ENCODE results near the gene SEC22A.
"Not testable (repeated sequence)": the region's sequence is repeated elsewhere in the genome, so short reads cannot be mapped to it uniquely, and the experiment has no call there.

SEC22A gene

GRCh38 chr3:123186695-123187094, 15.0 kb upstream of the SEC22A start:
- no peak for DNase-seq

GRCh38 chr3:123188058-123188457, 13.7 kb upstream of the SEC22A start:
- no peak for DNase-seq

GRCh38 chr3:123193448-123194101, 8.2 kb upstream of the SEC22A start:
- no peak for DNase-seq

- DNase-seq: no peak
Observed at GRCh38 chr3:123194552-123194951, 7.2 kb upstream of the SEC22A start.

GRCh38 chr3:123198372-123198771, 3.4 kb upstream of the SEC22A start:
- DNase-seq: no peak

GRCh38 chr3:123201223-123201556, 553 bp upstream of the SEC22A start:
- DNase-seq: no peak

GRCh38 chr3:123202451-123202850, 708 bp downstream of the SEC22A start:
- no peak for DNase-seq

- no peak for DNase-seq
Observed at GRCh38 chr3:123218990-123219389, 17.2 kb downstream of the SEC22A start.

GRCh38 chr3:123221369-123221768, 19.6 kb downstream of the SEC22A start:
- not testable (repeated sequence) for DNase-seq

GRCh38 chr3:123225016-123225415, 23.3 kb downstream of the SEC22A start:
- DNase-seq: no peak

- DNase-seq: no peak
Observed at GRCh38 chr3:123226549-123226948, 24.8 kb downstream of the SEC22A start.

- no peak for DNase-seq
Observed at GRCh38 chr3:123229145-123229544, 27.4 kb downstream of the SEC22A start.

- no peak for DNase-seq
Observed at GRCh38 chr3:123236902-123237301, 35.2 kb downstream of the SEC22A start.

- DNase-seq: not testable (repeated sequence)
Observed at GRCh38 chr3:123239186-123239585, 37.4 kb downstream of the SEC22A start.

GRCh38 chr3:123239756-123240155, 38.0 kb downstream of the SEC22A start:
- DNase-seq: no peak

GRCh38 chr3:123244128-123244527, 42.4 kb downstream of the SEC22A start:
- DNase-seq: no peak

- no peak for DNase-seq
Observed at GRCh38 chr3:123246866-123247265, 45.1 kb downstream of the SEC22A start.

GRCh38 chr3:123256256-123256655, 54.5 kb downstream of the SEC22A start:
- no peak for DNase-seq

- DNase-seq: no peak
Observed at GRCh38 chr3:123258359-123258758, 56.6 kb downstream of the SEC22A start.

- DNase-seq: no peak
Observed at GRCh38 chr3:123258811-123259420, 57.2 kb downstream of the SEC22A start.

- DNase-seq: no peak
Observed at GRCh38 chr3:123261666-123262065, 59.9 kb downstream of the SEC22A start.

GRCh38 chr3:123262226-123262625, 60.5 kb downstream of the SEC22A start:
- no peak for DNase-seq

GRCh38 chr3:123262868-123263267, 61.1 kb downstream of the SEC22A start:
- DNase-seq: no peak

- DNase-seq: no peak
Observed at GRCh38 chr3:123263941-123264340, 62.2 kb downstream of the SEC22A start.

GRCh38 chr3:123267821-123268220, 66.1 kb downstream of the SEC22A start:
- DNase-seq: no peak

Measured in NCI-H345 (cell line).